D721Med (cell line): ENCODE results near the gene FBXO47.

Experiments used
- DNase-seq: peaks from one replicate; pipeline ENCODE4 v3.0.0; 2011; ENCODE audit warnings: low spot score; ENCODE audit not compliant: insufficient read length
- FAIRE-seq: peaks from 2 replicates; lab custom pipeline; 2011; peaks lifted over from hg19 to GRCh38; lab: Jason Lieb, UNC
- TF ChIP-seq, protein P1 (sequence below): IDR thresholded peaks from 2 replicates; pipeline ENCODE4 v1.5.1; 2012; ENCODE audit warnings: mild to moderate bottlenecking, control low read depth; ENCODE audit not compliant: insufficient read depth; ENCODE audit errors: missing control alignments

FBXO47 gene

DNA sequence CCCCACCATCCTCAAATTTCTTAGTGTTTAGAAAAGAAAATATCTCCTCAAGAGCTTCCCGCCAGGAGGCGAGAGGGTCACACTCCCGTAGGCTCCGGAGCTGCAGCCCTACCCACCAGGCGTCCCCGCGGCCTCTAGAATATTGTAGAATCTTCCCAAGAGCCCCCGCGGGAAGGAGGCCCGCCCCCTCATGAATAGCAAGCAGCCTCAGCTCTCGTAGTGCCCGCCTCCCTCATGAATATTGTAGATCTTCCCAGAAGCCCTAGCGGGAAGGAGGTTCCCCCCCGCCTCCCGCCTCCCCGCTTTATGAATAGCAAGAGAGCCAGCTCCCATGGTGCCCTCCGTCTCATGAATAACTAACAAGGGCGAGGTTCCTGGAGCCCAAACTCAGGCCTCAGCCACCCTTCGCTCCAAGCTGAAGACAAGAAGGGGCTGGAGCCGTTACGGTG lies at the start of gene FBXO47:
Gene FBXO47, minus strand, starts transcription at position 114 of the 449 bp plus-strand sequence. CDS start 4,378 bp downstream, outside the sequence.
- DNase-seq (no peak), FAIRE-seq (no peak)
- TF ChIP-seq, protein P1, sequence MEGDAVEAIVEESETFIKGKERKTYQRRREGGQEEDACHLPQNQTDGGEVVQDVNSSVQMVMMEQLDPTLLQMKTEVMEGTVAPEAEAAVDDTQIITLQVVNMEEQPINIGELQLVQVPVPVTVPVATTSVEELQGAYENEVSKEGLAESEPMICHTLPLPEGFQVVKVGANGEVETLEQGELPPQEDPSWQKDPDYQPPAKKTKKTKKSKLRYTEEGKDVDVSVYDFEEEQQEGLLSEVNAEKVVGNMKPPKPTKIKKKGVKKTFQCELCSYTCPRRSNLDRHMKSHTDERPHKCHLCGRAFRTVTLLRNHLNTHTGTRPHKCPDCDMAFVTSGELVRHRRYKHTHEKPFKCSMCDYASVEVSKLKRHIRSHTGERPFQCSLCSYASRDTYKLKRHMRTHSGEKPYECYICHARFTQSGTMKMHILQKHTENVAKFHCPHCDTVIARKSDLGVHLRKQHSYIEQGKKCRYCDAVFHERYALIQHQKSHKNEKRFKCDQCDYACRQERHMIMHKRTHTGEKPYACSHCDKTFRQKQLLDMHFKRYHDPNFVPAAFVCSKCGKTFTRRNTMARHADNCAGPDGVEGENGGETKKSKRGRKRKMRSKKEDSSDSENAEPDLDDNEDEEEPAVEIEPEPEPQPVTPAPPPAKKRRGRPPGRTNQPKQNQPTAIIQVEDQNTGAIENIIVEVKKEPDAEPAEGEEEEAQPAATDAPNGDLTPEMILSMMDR = no peak

GRCh38 chr17:39016193-39017153 lies 49.3 kb upstream of the FBXO47 start:
- FAIRE-seq = no peak
- TF ChIP-seq, protein P1 = no peak

DNA sequence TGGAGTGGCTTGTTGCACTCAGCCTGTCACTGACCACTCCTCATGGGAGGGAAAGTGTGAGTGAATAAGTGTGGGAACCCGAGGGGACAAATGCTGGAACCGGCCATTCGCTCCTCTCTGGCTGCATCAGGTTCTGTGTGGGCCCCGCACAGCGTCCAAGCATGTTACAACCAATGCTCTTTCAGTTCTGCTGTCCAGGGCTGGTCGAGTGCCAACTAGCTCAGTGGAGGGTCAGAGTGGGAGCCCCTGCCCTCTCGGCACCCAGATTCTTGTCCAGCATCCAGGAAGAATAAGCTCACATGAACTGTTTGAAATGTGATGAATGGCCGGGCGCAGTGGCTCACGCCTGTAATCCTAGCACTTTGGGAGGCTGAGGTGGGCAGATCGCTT lies 48.3 kb upstream of the FBXO47 start:
- FAIRE-seq = no peak
- no peak for DNase-seq
- TF ChIP-seq, protein P1 = no peak

More at GRCh38 chr17:39016193-39017153, 49.3 kb upstream of the FBXO47 start:
- no peak for DNase-seq

GRCh38 chr17:39014795-39015545 lies 47.8 kb upstream of the FBXO47 start:
- DNase-seq (no peak), FAIRE-seq (no peak)
- TF ChIP-seq, protein P1 = no peak

DNA sequence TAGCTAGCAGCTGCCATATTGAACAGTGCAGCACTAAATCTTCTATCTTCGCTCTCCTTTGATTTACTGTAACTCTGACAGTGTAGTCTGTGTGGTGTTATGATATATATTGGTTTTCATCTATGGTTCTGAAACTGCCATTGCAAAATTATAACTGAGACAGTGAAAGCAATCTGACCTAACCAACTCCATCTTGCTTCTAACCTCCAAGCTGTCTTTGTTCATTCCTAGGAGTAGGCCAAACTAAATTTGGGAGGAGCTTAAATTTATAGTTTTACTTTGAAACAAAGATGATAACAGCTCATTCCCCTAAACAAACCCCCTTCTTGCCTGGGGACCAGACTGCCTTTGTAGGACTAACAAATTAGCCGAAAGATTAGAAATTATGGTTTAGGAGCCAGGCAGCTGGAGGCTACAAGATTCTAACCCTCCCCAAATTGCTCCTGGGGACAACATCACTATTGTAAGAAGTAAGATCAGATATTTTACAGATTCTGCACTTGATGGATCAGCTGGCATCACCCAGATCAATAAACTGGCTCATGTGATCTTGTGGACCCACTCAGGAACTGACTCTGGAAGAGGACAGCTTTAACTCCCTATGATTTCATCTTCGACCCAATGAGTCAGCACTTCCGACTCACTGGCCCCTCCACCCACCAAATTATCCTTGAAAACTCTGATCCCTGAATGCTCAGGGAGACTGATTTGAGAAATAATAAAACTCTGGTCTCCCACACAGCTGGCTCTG lies 47.0 kb upstream of the FBXO47 start:
- TF ChIP-seq, protein P1 = no peak
- DNase-seq = no peak
- no peak for FAIRE-seq

DNA sequence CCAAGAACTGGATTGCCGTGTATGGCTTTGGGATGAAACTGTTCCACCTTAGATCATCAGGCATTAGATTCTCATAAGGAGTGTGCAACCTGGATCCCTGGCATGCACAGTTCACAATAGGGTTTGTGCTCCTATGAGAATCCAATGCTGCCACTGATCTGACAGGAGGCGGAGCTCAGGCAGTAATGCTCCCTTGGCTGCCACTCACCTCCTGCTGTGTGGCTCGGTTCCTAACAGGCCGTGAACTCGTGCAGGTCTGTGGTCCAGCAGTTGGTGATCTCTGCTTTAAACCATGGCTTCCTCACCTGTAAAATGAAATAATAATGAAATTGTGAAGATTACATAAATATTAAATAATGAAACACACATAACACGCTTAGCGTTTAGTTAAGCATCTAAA lies 45.5 kb upstream of the FBXO47 start:
- FAIRE-seq = no peak
- TF ChIP-seq, protein P1 = no peak

More for the DNA sequence above, 45.5 kb upstream of the FBXO47 start:
- no peak for DNase-seq
